Measurements from ENCODE around the gene AGER.

The AGER gene

GRCh38 chr6:32168807-32169591 is 15.1 kb downstream of the AGER start:
- DNase-seq (ENCODE audit: low read depth), result peak; percentile 70

GRCh38 chr6:32168350-32168749 is 15.7 kb downstream of the AGER start:
- DNase-seq (ENCODE audit: low read depth), result no peak

GRCh38 chr6:32167761-32168262 is 16.2 kb downstream of the AGER start:
- DNase-seq (ENCODE audit: low read depth), result no peak

- no peak for DNase-seq (ENCODE audit: low read depth)
Observed at GRCh38 chr6:32167154-32167760, 16.8 kb downstream of the AGER start.

- no peak for DNase-seq (ENCODE audit: low read depth)
Observed at GRCh38 chr6:32166411-32167061, 17.5 kb downstream of the AGER start.

GRCh38 chr6:32164295-32164694 is 19.8 kb downstream of the AGER start, which contains the start of gene EGFL8:
Gene EGFL8, plus strand, starts transcription at chr6:32164595. Its CDS starts 1,571 bp downstream, at chr6:32166166.
- DNase-seq (ENCODE audit: low read depth), result no peak

- DNase-seq (ENCODE audit: low read depth), result no peak
Observed at GRCh38 chr6:32163559-32164258, 20.3 kb downstream of the AGER start.

GRCh38 chr6:32158052-32158451 is 26.0 kb downstream of the AGER start:
- DNase-seq (ENCODE audit: low read depth), result no peak

GRCh38 chr6:32156891-32157290 is 27.2 kb downstream of the AGER start:
- DNase-seq (ENCODE audit: low read depth), result no peak

- DNase-seq (ENCODE audit: low read depth), result peak; percentile 54
Observed at GRCh38 chr6:32154514-32155161, 29.4 kb downstream of the AGER start.

- DNase-seq (ENCODE audit: low read depth), result peak; percentile 92
Observed at GRCh38 chr6:32153564-32154513, 30.2 kb downstream of the AGER start, which contains the start of gene PPT2. Gene PPT2, plus strand, starts transcription at chr6:32154141. Its CDS starts 454 bp downstream, at chr6:32154595.

GRCh38 chr6:32152769-32153563 is 31.1 kb downstream of the AGER start:
- DNase-seq (ENCODE audit: low read depth), result peak; percentile 21

GRCh38 chr6:32151863-32152768 is 31.9 kb downstream of the AGER start, which contains the start of gene PRRT1:
Gene PRRT1, minus strand, starts transcription at chr6:32151939. Its CDS starts 112 bp downstream, at chr6:32151827.
- no peak for DNase-seq (ENCODE audit: low read depth)

GRCh38 chr6:32151181-32151862 is 32.7 kb downstream of the AGER start:
- no peak for DNase-seq (ENCODE audit: low read depth)

GRCh38 chr6:32149932-32150870 is 33.9 kb downstream of the AGER start:
- no peak for DNase-seq (ENCODE audit: low read depth)

GRCh38 chr6:32149092-32149755 is 34.8 kb downstream of the AGER start:
- no peak for DNase-seq (ENCODE audit: low read depth)

Measured in amniotic epithelial cell (primary cell).